GM21526 (cell line): Measurements from ENCODE around the gene OBSCN.
"Not testable (repeated sequence)": the region's sequence is repeated elsewhere in the genome, so short reads cannot be mapped to it uniquely, and the experiment has no call there.

Experiments used
- ATAC-seq: cut with Tn5 transposase; IDR thresholded peaks from one replicate; pipeline ENCODE4 v1.9.1; 2021; ENCODE audit warnings: moderate library complexity; ENCODE audit not compliant: unreplicated experiment, low FRiP score

Gene OBSCN

GRCh38 chr1:228256626-228257375, 49.0 kb downstream of the OBSCN start:
- ATAC-seq, result no peak

- ATAC-seq, result no peak
Observed at GRCh38 chr1:228258486-228258885, 50.6 kb downstream of the OBSCN start.

- no peak for ATAC-seq
Observed at GRCh38 chr1:228259368-228259894, 51.6 kb downstream of the OBSCN start.

GRCh38 chr1:228259951-228260350, 52.1 kb downstream of the OBSCN start:
- no peak for ATAC-seq

GRCh38 chr1:228261706-228262105, 53.9 kb downstream of the OBSCN start:
- ATAC-seq, result no peak

GRCh38 chr1:228262475-228262874, 54.6 kb downstream of the OBSCN start:
- ATAC-seq, result no peak

- no peak for ATAC-seq
Observed at GRCh38 chr1:228263636-228264035, 55.8 kb downstream of the OBSCN start.

- no peak for ATAC-seq
Observed at GRCh38 chr1:228264090-228264829, 56.4 kb downstream of the OBSCN start.

GRCh38 chr1:228265167-228265566, 57.3 kb downstream of the OBSCN start:
- no peak for ATAC-seq

- no peak for ATAC-seq
Observed at GRCh38 chr1:228267962-228268880, 60.4 kb downstream of the OBSCN start.

- ATAC-seq, result no peak
Observed at GRCh38 chr1:228268881-228269265, 61.0 kb downstream of the OBSCN start.

GRCh38 chr1:228269431-228269830, 61.6 kb downstream of the OBSCN start:
- not testable (repeated sequence) for ATAC-seq

- ATAC-seq, result no peak
Observed at GRCh38 chr1:228270032-228270431, 62.2 kb downstream of the OBSCN start.

GRCh38 chr1:228271701-228272251, 63.9 kb downstream of the OBSCN start:
- ATAC-seq, result no peak

- no peak for ATAC-seq
Observed at GRCh38 chr1:228272331-228272791, 64.5 kb downstream of the OBSCN start.

GRCh38 chr1:228272831-228273571, 65.2 kb downstream of the OBSCN start:
- no peak for ATAC-seq

GRCh38 chr1:228273720-228274451, 66.0 kb downstream of the OBSCN start:
- ATAC-seq, result no peak

- ATAC-seq, result no peak
Observed at GRCh38 chr1:228274452-228275178, 66.8 kb downstream of the OBSCN start.

- no peak for ATAC-seq
Observed at GRCh38 chr1:228275179-228275429, 67.3 kb downstream of the OBSCN start.
